NT2/D1 (cell line): Measurements from ENCODE around the gene PLCG2.

ENCODE experiments used
- SUZ12 ChIP-seq: IDR thresholded peaks from 2 replicates; pipeline ENCODE4 v1.6.1; 2011; ENCODE audit not compliant: insufficient read length, insufficient read depth; ENCODE audit errors: extremely low read depth
- YY1 ChIP-seq: IDR thresholded peaks from 2 replicates; pipeline ENCODE4 v1.6.1; 2011; ENCODE audit not compliant: insufficient read length, insufficient read depth
- ZNF274 ChIP-seq: IDR thresholded peaks from 2 replicates; pipeline ENCODE4 v1.6.1; 2011; ENCODE audit warnings: mild to moderate bottlenecking, low read depth, low read length

DNA sequence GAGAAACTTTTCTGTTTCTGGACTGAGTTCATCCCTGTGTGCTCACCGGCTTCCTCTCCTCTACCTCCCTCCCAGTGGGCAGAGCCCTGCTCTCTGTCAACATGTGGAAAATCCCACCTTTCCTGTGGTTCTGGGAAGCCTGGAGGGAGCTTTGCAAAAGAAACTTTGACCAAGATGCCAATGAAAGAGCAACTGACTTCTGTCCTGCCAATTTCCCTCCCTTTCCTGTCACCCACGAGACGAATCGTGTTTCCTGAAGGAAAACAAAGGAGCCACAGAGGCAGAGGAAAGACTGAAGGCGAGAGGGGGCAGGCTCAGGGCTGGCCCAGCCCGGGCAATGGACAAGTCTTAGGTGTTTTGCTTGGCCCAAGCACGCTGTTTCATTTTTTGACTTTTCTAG is 82.8 kb downstream of the PLCG2 start:
- no peak for TF ChIP-seq ZNF274
- no peak for TF ChIP-seq SUZ12
- TF ChIP-seq YY1: no peak
